HL-60/S4 (cell line): ENCODE results near the gene ACOT4.
"Not testable (repeated sequence)": the region's sequence is repeated elsewhere in the genome, so short reads cannot be mapped to it uniquely, and the experiment has no call there.

Experiments
- in situ Hi-C: fragments of 300-500 bp; cut with MboI; formaldehyde crosslinking; loops from 2 replicates; pipeline ENCODE4 v1.14.3; 2022; ENCODE audit warnings: low sequenced_read_pairs

The ACOT4 gene

DNA sequence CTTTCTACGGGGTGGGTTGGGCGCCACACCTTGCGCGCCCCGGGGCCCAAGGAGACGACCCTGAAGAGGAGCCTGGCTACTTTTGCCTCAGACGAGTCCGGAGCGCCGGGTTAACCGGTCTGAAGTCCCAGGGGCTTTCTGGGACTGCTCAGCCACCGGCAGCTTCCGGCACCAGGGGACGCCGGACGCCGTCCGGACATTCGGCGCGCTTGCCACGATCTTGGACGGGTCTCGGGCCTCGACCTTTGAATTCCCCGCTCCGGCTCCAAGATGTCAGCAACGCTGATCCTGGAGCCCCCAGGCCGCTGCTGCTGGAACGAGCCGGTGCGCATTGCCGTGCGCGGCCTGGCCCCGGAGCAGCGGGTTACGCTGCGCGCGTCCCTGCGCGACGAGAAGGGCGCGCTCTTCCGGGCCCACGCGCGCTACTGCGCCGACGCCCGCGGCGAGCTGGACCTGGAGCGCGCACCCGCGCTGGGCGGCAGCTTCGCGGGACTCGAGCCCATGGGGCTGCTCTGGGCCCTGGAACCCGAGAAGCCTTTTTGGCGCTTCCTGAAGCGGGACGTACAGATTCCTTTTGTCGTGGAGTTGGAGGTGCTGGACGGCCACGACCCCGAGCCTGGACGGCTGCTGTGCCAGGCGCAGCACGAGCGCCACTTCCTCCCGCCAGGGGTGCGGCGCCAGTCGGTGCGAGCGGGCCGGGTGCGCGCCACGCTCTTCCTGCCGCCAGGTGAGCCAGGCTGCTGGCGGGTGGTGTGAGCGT, at the start of gene ACOT4:
Gene ACOT4, plus strand, starts transcription at position 184 of the 760 bp plus-strand sequence. Its CDS starts 87 bp downstream, at position 271.
- in situ Hi-C loops, result no loop called here

- in situ Hi-C loops, result not testable (repeated sequence)
Observed at GRCh38 chr14:73542961-73543360, 48.7 kb upstream of the ACOT4 start.

DNA sequence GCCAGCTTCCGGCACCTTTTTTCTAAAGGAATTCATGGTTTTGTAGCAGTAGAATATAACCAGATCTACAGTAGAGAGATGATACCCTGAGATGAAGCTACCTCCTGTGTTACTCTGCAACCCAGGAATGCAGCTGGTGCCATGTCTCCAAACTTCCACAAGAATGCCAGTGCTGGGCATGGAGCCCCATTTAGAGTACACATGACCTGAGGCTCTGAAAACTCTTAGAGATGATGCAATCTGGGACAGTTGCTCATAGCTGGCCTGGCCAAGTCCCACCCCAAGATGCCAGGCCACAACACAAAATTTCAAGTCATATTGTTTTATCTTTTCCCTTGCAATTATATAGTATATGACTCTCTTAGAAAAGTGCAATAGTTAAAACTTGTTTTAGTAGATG, 46.3 kb upstream of the ACOT4 start:
- in situ Hi-C loops, result not testable (repeated sequence)

- in situ Hi-C loops, result not testable (repeated sequence)
Observed at GRCh38 chr14:73549097-73549496, 42.6 kb upstream of the ACOT4 start.

DNA sequence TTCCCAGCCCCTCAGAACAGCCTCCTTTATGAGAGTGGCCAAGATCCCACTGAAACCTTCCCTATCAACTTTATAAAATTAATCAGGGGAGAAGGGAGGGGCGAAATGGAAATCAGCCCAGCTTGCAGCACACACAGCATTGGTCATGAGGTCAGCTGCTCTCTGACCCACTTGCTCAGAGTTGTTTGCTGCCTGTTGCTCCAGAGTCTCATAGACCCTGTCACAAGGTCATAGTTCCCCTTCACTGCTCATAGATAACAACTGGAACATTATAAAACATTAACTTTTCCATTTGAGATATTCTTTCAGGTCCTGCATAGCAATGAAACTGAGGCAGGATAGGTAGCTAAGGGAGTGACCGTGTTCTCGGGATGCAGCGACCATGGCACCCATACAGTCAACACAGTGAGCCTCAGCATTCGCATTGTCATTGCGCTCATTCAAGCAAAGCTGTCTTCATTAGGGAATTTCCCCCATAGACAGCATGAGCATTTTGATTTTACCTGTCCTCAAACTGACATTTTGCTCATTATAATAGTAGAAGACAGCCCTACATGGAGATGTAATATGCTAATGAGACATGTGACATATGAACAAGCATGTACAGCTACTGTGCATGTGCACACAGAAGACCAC, 41.7 kb upstream of the ACOT4 start:
- in situ Hi-C loops, result not testable (repeated sequence)

GRCh38 chr14:73553845-73554244, 37.8 kb upstream of the ACOT4 start:
- in situ Hi-C loops, result no loop called here

GRCh38 chr14:73557201-73557600, 34.5 kb upstream of the ACOT4 start:
- in situ Hi-C loops, result not testable (repeated sequence)

- in situ Hi-C loops, result not testable (repeated sequence)
Observed at GRCh38 chr14:73558238-73558637, 33.4 kb upstream of the ACOT4 start.

GRCh38 chr14:73562256-73562655, 29.4 kb upstream of the ACOT4 start:
- in situ Hi-C loops, result not testable (repeated sequence)

GRCh38 chr14:73562696-73563095, 29.0 kb upstream of the ACOT4 start:
- in situ Hi-C loops, result not testable (repeated sequence)

- in situ Hi-C loops, result not testable (repeated sequence)
Observed at GRCh38 chr14:73566431-73566830, 25.2 kb upstream of the ACOT4 start.

DNA sequence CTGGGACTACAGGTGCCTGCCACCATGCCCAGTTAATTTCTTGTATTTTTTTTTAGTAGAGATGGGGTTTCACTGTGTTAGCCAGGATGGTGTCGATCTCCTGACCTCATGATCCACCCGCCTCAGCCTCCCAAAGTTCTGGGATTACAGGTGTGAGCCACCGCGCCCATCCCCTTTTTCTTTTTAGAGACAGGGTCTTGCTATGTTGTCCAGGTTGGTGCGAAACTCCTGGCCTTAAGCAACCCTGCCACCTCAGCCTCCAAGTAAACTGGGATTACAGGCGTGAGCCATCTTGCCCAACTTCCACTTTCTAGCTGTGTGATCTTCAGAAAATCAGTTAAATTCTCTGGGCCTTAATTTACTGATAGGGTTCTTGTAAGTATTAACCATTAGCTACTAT, 24.7 kb upstream of the ACOT4 start:
- in situ Hi-C loops, result not testable (repeated sequence)

GRCh38 chr14:73567358-73567757, 24.3 kb upstream of the ACOT4 start:
- in situ Hi-C loops, result no loop called here

GRCh38 chr14:73567951-73568885, 23.5 kb upstream of the ACOT4 start:
- in situ Hi-C loops, result no loop called here

DNA sequence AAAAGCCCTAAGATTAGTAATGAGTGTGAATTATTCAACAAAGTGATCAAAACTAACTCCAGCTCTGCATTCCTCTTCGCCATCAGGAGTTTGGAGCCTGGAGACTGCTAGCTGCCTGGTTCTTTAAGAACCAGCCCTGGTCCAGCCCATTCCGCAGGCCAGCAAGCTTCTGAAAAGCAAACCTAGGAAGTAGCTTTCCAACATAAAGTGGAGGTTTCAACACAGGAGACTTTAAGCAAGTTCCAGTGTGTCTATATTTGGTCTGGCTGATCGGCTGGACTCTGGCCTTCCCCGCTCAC, 22.8 kb upstream of the ACOT4 start:
- in situ Hi-C loops, result not testable (repeated sequence)

DNA sequence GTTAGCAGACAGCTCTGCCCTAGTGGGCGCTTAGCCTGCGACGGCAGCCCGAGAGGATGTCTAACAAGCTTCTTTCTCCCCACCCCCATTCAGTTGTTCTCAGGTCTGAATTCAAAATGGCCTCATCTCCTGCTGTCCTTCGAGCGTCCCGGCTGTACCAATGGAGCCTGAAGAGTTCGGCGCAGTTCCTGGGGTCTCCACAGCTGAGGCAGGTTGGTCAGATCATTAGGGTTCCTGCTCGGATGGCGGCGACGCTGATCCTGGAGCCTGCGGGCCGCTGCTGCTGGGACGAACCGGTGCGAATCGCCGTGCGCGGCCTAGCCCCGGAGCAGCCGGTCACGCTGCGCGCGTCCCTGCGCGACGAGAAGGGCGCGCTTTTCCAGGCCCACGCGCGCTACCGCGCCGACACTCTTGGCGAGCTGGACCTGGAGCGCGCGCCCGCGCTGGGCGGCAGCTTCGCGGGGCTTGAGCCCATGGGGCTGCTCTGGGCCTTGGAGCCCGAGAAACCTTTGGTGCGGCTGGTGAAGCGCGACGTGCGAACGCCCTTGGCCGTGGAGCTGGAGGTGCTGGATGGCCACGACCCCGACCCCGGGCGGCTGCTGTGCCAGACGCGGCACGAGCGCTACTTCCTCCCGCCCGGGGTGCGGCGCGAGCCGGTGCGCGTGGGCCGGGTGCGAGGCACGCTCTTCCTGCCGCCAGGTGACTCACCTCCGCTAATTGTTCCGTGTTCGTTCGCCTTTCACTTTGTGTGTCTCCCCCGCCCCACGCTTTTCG, 22.3 kb upstream of the ACOT4 start, which contains the start of gene ACOT2:
Gene ACOT2, plus strand, starts transcription at position 29 of the 774 bp plus-strand sequence. Its CDS starts 28 bp downstream, at position 57.
- in situ Hi-C loops, result not testable (repeated sequence)

DNA sequence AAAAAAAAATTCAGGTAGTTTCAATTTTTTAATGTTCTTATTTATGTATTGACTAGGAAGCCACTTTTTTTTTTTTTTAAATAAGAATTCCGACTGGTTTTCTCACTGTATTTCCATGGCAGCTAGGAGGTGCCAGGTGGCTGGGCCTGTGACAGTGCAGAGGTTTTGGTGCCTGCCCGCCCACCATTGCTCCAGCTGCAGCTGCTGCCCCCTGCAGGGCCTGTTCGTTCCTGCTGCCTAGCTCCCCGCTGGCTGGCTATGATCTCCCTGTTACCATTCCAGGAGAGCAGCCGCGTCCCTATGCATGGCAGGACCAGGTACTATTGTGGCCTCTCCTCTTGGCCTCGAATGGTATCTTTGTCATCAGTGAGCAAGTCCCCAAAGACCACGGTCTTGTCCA, 20.8 kb upstream of the ACOT4 start:
- in situ Hi-C loops, result not testable (repeated sequence)

DNA sequence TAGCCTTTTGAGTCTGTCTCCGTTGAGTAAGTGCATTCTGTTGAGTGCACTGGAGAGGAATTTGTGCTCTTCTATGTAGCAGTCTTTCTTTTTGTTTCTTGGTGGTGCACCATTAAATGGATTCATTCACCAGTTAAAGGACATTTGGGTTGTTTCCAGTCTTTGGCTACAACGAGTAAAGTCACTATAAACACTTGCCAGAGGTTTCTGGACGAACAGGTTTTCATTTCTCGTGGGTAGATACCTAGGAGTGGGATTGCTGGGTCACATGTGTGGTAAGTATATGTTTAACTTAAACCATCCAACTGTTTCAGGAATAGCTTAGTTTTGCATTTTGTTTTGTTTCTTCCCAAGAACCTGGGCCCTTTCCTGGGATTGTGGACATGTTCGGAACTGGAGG, 18.6 kb upstream of the ACOT4 start:
- in situ Hi-C loops, result not testable (repeated sequence)

- in situ Hi-C loops, result not testable (repeated sequence)
Observed at GRCh38 chr14:73573740-73574139, 17.9 kb upstream of the ACOT4 start.

GRCh38 chr14:73574251-73574650, 17.4 kb upstream of the ACOT4 start:
- in situ Hi-C loops, result not testable (repeated sequence)

DNA sequence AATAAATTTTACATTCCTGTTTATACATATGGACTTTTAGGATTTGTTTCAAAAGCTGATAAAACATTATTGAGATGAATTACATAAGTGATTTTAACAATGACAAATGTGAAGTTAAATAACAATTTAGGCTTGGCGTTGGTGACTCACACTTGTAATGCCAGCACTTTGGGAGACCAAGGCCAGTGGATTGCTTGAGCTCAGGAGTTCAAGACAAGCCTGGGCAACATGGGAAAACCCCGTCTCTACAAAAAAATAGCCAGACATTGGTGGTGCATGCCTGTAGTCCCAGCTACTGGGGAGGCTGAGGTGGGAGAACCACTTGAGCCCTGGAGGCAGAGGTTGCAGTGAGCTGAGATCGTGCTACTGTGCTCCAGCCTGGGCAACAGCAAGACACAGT, 15.3 kb upstream of the ACOT4 start:
- in situ Hi-C loops, result no loop called here
